Esophagus squamous epithelium (tissue), 5 donors: ENCODE results near the gene FIG4. TPM values are rescaled to one million over a fixed set of nuclear protein-coding genes. Genes with fewer than 3 reads are reported as not detected.
"Not testable (repeated sequence)": the region's sequence is repeated elsewhere in the genome, so short reads cannot be mapped to it uniquely, and the experiment has no call there.

Experiments used
- DNase-seq: peaks from one replicate; lab custom pipeline; 2025; lab: John Stamatoyannopoulos, UW
- H3K27ac ChIP-seq, 4 donors: fragments of 200-600 bp; sonication (generic); one replicate each; pipeline ENCODE4 v1.5.1; 2016 to 2019; ENCODE audit warnings: mild to moderate bottlenecking in 1 of 4
- H3K27me3 ChIP-seq, 4 donors: fragments of 200-600 bp; sonication (generic); 1 replicate in 3 of 4; 2 replicates in 1 of 4; pipeline versions ENCODE4 v1.5.1 to v1.6.0; 2017 to 2021; ENCODE audit warnings: antibody characterized with exemption in 1 of 4
- H3K36me3 ChIP-seq, 3 donors: fragments of 200-600 bp; sonication (generic); one replicate each; pipeline ENCODE4 v1.5.1; 2016 to 2019
- H3K4me1 ChIP-seq, 3 donors: fragments of 200-600 bp; sonication (generic); one replicate each; pipeline ENCODE4 v1.5.1; 2017 to 2019
- H3K4me3 ChIP-seq, 4 donors: fragments of 200-600 bp; sonication (generic); 1 replicate in 3 of 4; 2 replicates in 1 of 4; pipeline ENCODE4 v1.5.1; 2016 to 2019; ENCODE audit warnings: mild to moderate bottlenecking in 2 of 4, moderate library complexity in 1 of 4
- H3K9me3 ChIP-seq, 3 donors: fragments of 200-600 bp; sonication (generic); one replicate each; pipeline ENCODE4 v1.5.1; 2016 to 2019
- CTCF ChIP-seq, 6 experiments: fragments of 450-650 bp in 4 of 6; fragments of 200-600 bp in 2 of 6; sonication (generic) in 2 of 6; IDR thresholded peaks; one replicate each; pipeline ENCODE4 v1.5.1; 2016 to 2019; ENCODE audit warnings: antibody characterized with exemption in 6 of 6, mild to moderate bottlenecking in 4 of 6, moderate library complexity in 4 of 6
- POLR2A ChIP-seq, 4 donors: fragments of 450-650 bp; IDR thresholded peaks; one replicate each; pipeline ENCODE4 v1.6.1; 2017; ENCODE audit warnings: antibody characterized with exemption in 4 of 4, mild to moderate bottlenecking in 4 of 4, moderate library complexity in 3 of 4
- WGBS, 2 donors: methylation state at CpG; one replicate each; pipeline ENCODE4 v1.1.5; 2018; 5-methylcytosine and 5-hydroxymethylcytosine counted together
- intact Hi-C: fragments of 100-400 bp; cut with DNase I; formaldehyde crosslinking; loops from one replicate; pipeline ENCODE4 v1.15.0; 2022
- total RNA-seq, 4 donors: library from RNA; depleted of rRNA; stranded (reverse); fragments of >200 nt; gene quantifications; one replicate each; pipeline ENCODE4 v1.1.0, GENCODE V29; 2016
- donor health status: DM: yes; HTN: yes; CAD: no.

FIG4 gene
- total RNA-seq, 4 donors from 2014 or later: 7.0 to 11.3 (median 9.1) TPM

- H3K27me3 ChIP-seq: no peaks in the 10 kb centered on the region
- intact Hi-C loops: no loop called here
- no peaks in the 10 kb centered on the region for H3K9me3 ChIP-seq
- H3K4me1 ChIP-seq: no peaks in the 10 kb centered on the region
- DNase-seq: no peak
- no peak overlapping the region for H3K4me3 ChIP-seq
- no peak for TF ChIP-seq CTCF (IDR thresholded peaks at IDR 0.05)
- no peak for TF ChIP-seq POLR2A (IDR thresholded peaks at IDR 0.05)
- H3K36me3 ChIP-seq: peaks cover 0 to 15% (median 0%) of the 10 kb centered on the region in 3 donors
- no peak overlapping the region for H3K27ac ChIP-seq
- 83 to 86% methylated on average over 3 to 4 of the region's 4 CpGs for WGBS, 2 donors
Measured at GRCh38 chr6:109820706-109821350, 129.7 kb downstream of the FIG4 start.

- TF ChIP-seq POLR2A (IDR thresholded peaks at IDR 0.05) (no peak), CTCF (IDR thresholded peaks at IDR 0.05) (no peak)
- H3K9me3 ChIP-seq: no peaks in the 10 kb centered on the region
- DNase-seq: no peak
- H3K27me3 ChIP-seq: no peaks in the 10 kb centered on the region
- H3K27ac ChIP-seq: no peak overlapping the region
- intact Hi-C loops: no loop called here
- H3K4me1 ChIP-seq: no peaks in the 10 kb centered on the region
- peaks cover 0 to 21% (median 0%) of the 10 kb centered on the region in 3 donors for H3K36me3 ChIP-seq
- no peak overlapping the region for H3K4me3 ChIP-seq
- 80 to 95% methylated on average over 2 of the region's 2 CpGs for WGBS, 2 donors
Measured at GRCh38 chr6:109821428-109821827, 130.3 kb downstream of the FIG4 start.

GRCh38 chr6:109824105-109824504 lies 133.0 kb downstream of the FIG4 start:
- intact Hi-C loops: no loop called here
- no peak overlapping the region for H3K4me3 ChIP-seq
- TF ChIP-seq CTCF (IDR thresholded peaks at IDR 0.05) (no peak), POLR2A (IDR thresholded peaks at IDR 0.05) (no peak)
- H3K27me3 ChIP-seq: no peaks in the 10 kb centered on the region
- H3K27ac ChIP-seq: no peak overlapping the region
- DNase-seq: no peak
- H3K9me3 ChIP-seq: no peaks in the 10 kb centered on the region
- H3K36me3 ChIP-seq: peaks cover 0 to 24% (median 0%) of the 10 kb centered on the region in 3 donors
- WGBS, 2 donors: 70 to 79% methylated on average over 6 of the region's 6 CpGs
- H3K4me1 ChIP-seq: no peaks in the 10 kb centered on the region

- no peak overlapping the region for H3K27ac ChIP-seq
- H3K4me1 ChIP-seq: no peaks in the 10 kb centered on the region
- WGBS, 2 donors: 92 to 100% methylated on average over 2 of the region's 2 CpGs
- peaks cover 0 to 33% (median 0%) of the 10 kb centered on the region in 3 donors for H3K36me3 ChIP-seq
- no peak for TF ChIP-seq CTCF (IDR thresholded peaks at IDR 0.05)
- no peak for DNase-seq
- H3K4me3 ChIP-seq: no peak overlapping the region
- intact Hi-C loops: no loop called here
- H3K9me3 ChIP-seq: peaks cover 0 to 10% (median 0%) of the 10 kb centered on the region in 3 donors
- H3K27me3 ChIP-seq: no peaks in the 10 kb centered on the region
Measured at GRCh38 chr6:109826551-109826950, 135.5 kb downstream of the FIG4 start.

GRCh38 chr6:109831352-109831751 lies 140.3 kb downstream of the FIG4 start:
- H3K36me3 ChIP-seq: peaks cover 0 to 13% (median 0%) of the 10 kb centered on the region in 3 donors
- DNase-seq, H3K27ac ChIP-seq, H3K27me3 ChIP-seq, H3K4me3 ChIP-seq, intact Hi-C loops, H3K4me1 ChIP-seq: not testable (repeated sequence)
- peaks cover 0 to 11% (median 0%) of the 10 kb centered on the region in 3 donors for H3K9me3 ChIP-seq
